CD14-positive monocyte (primary cell): Measurements from ENCODE around the gene ECE2. TPM values are rescaled to one million over a fixed set of nuclear protein-coding genes. Genes with fewer than 3 reads are reported as not detected.

Experiments used
- DNase-seq, 3 donors: peaks; one replicate each; pipeline ENCODE4 v3.0.0-alpha.2; 2011 to 2022
- H2AFZ ChIP-seq: 2 replicates; pipeline ENCODE4 v1.6.0; 2012; ENCODE audit warnings: mild to moderate bottlenecking, low read depth, low read length, inconsistent platforms; ENCODE audit not compliant: insufficient read depth, poor library complexity, severe bottlenecking
- H3K27ac ChIP-seq, 2 donors: 1 replicate in 1 of 2; 2 replicates in 1 of 2; pipeline ENCODE4 v1.5.1; 2012 to 2013; ENCODE audit warnings: low read length in 2 of 2, control low read depth in 1 of 2, inconsistent platforms in 1 of 2, low read depth in 1 of 2, mild to moderate bottlenecking in 1 of 2
- H3K27me3 ChIP-seq, 2 donors: one replicate each; pipeline versions ENCODE4 v1.6.0 to v1.6.1; 2011 to 2013; ENCODE audit warnings: low read length in 2 of 2; ENCODE audit not compliant: control insufficient read depth in 2 of 2, insufficient read depth in 2 of 2
- H3K36me3 ChIP-seq, 2 donors: replicated peaks in 1 of 2; 1 replicate in 1 of 2; 2 replicates in 1 of 2; pipeline versions ENCODE4 v1.5.1 to v1.6.1; 2012 to 2013; ENCODE audit warnings: low read length in 2 of 2, control low read depth in 1 of 2, inconsistent platforms in 1 of 2, mild to moderate bottlenecking in 1 of 2; ENCODE audit not compliant: insufficient read depth in 2 of 2, control insufficient read depth in 1 of 2
- H3K4me1 ChIP-seq, 2 donors: 1 replicate in 1 of 2; 2 replicates in 1 of 2; pipeline versions ENCODE4 v1.5.1 to v1.6.1; 2012 to 2013; ENCODE audit warnings: low read length in 2 of 2, control low read depth in 1 of 2, inconsistent platforms in 1 of 2, mild to moderate bottlenecking in 1 of 2, moderate library complexity in 1 of 2; ENCODE audit not compliant: insufficient read depth in 2 of 2, control insufficient read depth in 1 of 2
- H3K4me2 ChIP-seq: replicated peaks from 2 replicates; pipeline ENCODE3; 2012; ENCODE audit warnings: low read length, moderate library complexity, mild to moderate bottlenecking; ENCODE audit not compliant: poor library complexity, severe bottlenecking; ENCODE audit errors: extremely low read depth
- H3K4me3 ChIP-seq, 3 experiments: fragments of 200-600 bp in 1 of 3; sonication (generic) in 1 of 3; replicated peaks in 1 of 3; 1 replicate in 2 of 3; 2 replicates in 1 of 3; pipeline ENCODE4 v1.5.1; 2011 to 2013; ENCODE audit warnings: low read length in 3 of 3, mild to moderate bottlenecking in 3 of 3, control low read depth in 2 of 3, low read depth in 2 of 3, inconsistent platforms in 1 of 3, moderate library complexity in 1 of 3
- H3K79me2 ChIP-seq: 2 replicates; pipeline ENCODE4 v1.6.0; 2012; ENCODE audit warnings: mild to moderate bottlenecking, control low read depth, inconsistent platforms, low read length, moderate library complexity; ENCODE audit not compliant: insufficient read depth
- H3K9ac ChIP-seq: 2 replicates; pipeline ENCODE4 v1.6.0; 2017; ENCODE audit warnings: low read length, mild to moderate bottlenecking; ENCODE audit not compliant: insufficient read depth, poor library complexity, severe bottlenecking
- H3K9me3 ChIP-seq, 2 donors: replicated peaks in 1 of 2; 1 replicate in 1 of 2; 2 replicates in 1 of 2; pipeline versions ENCODE4 v1.5.1 to v1.6.1; 2012 to 2013; ENCODE audit warnings: low read length in 2 of 2, control low read depth in 1 of 2; ENCODE audit not compliant: control insufficient read depth in 1 of 2, insufficient read depth in 1 of 2
- H4K20me1 ChIP-seq: 2 replicates; pipeline ENCODE4 v1.6.0; 2012; ENCODE audit warnings: mild to moderate bottlenecking, low read length, control low read depth, moderate library complexity; ENCODE audit not compliant: insufficient read depth
- H3K27ac Mint-ChIP-seq, 7 donors: one replicate each; pipeline ENCODE4 v1.8.0; 2020; ENCODE audit warnings: mild to moderate bottlenecking in 7 of 7, mixed read lengths in 7 of 7, moderate library complexity in 6 of 7, inconsistent platforms in 2 of 7
- H3K27me3 Mint-ChIP-seq, 3 donors: one replicate each; pipeline ENCODE4 v1.8.0; 2021 to 2022; ENCODE audit warnings: low read depth in 3 of 3, mild to moderate bottlenecking in 3 of 3, mixed read lengths in 3 of 3, moderate library complexity in 3 of 3, inconsistent platforms in 1 of 3
- H3K36me3 Mint-ChIP-seq, 2 donors: one replicate each; pipeline ENCODE4 v1.8.0; 2020; ENCODE audit warnings: mixed read lengths in 2 of 2, inconsistent platforms in 1 of 2, mild to moderate bottlenecking in 1 of 2
- H3K4me1 Mint-ChIP-seq: one replicate; pipeline ENCODE4 v1.8.0; 2020; ENCODE audit warnings: mild to moderate bottlenecking, mixed read lengths
- H3K4me3 Mint-ChIP-seq, 2 donors: one replicate each; pipeline ENCODE4 v1.8.0; 2020; ENCODE audit warnings: mild to moderate bottlenecking in 2 of 2, mixed read lengths in 2 of 2, moderate library complexity in 1 of 2
- H3K9me3 Mint-ChIP-seq, 7 donors: one replicate each; pipeline ENCODE4 v1.8.0; 2020 to 2022; ENCODE audit warnings: mixed read lengths in 7 of 7, mild to moderate bottlenecking in 6 of 7, moderate library complexity in 6 of 7, inconsistent platforms in 2 of 7
- CTCF ChIP-seq: fragments of 200-600 bp; IDR thresholded peaks from one replicate; pipeline ENCODE4 v1.8.0; 2022; ENCODE audit warnings: antibody characterized with exemption, mild to moderate bottlenecking
- WGBS: methylation state at CpG from one replicate; pipeline ENCODE4 v1.1.5; 2013; ENCODE audit warnings: missing lambda C conversion rate; ENCODE audit not compliant: insufficient coverage; 5-methylcytosine and 5-hydroxymethylcytosine counted together
- intact Hi-C, 2 donors: fragments of 100-400 bp; cut with micrococcal nuclease; formaldehyde crosslinking; loops; one replicate each; pipeline versions ENCODE4 v1.15.0 to v1.15.1; 2023
- polyA plus RNA-seq, 3 donors: library from polyadenylated mRNA; depleted of rRNA in 1 of 3; unstranded in 2 of 3; stranded (reverse) in 1 of 3; fragments of 300-500 nt in 2 of 3; fragments of >200 nt in 1 of 3; fragmentation: Illumina TruSeq in 2 of 3; gene quantifications; 1 replicate in 2 of 3; 2 replicates in 1 of 3; pipeline ENCODE4 v1.2.3, GENCODE V29; 2012 to 2021

The ECE2 gene
- polyA plus RNA-seq, 3 donors, result not detected

DNA sequence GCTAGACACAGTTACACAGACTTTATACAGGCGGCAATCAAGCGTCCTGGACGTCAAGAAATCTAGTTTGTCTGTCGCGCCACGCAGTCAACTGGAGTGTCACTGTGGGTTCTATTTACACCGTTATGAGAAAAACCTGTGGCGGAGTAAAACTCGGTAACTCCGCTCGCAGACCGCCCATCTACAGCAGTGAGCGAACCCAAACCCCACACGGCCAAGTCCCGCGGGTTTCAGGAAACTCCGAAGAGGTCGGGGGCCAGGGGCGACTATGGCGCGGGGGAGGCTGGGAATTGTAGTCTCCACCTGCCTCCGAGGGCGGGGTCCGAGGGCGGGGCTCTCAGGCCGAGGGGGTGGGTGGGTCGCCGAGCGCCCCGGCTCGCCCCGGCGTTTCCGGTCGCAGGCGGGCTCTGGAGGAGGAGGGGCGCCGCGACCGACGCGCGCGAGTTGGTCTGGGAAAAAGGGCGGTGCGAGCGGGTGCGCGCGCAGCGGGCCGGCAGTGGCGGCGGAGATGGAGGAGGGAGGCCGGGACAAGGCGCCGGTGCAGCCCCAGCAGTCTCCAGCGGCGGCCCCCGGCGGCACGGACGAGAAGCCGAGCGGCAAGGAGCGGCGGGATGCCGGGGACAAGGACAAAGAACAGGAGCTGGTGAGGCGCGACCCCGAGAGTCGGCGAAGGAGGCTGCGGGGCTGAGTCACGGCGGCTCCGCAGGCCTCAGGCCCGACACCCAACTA is 23.1 kb downstream of the ECE2 start, which contains the start of gene PSMD2:
Gene PSMD2 (plus strand): TSS at position 483 of the 729 bp plus-strand sequence. CDS start 26 bp downstream, at position 509.
- peaks cover 36 to 38% of the 10 kb centered on the region in 2 donors for H3K36me3 Mint-ChIP-seq
- intact Hi-C loops, result loop anchor here (2.0 to 5.0 kb wide), 4 partner anchors 16 to 127 kb away; partner anchors contain the start of genes ALG3 (in 1 of the 2), AP2M1 (in 1 of the 2), EEF1AKMT4 (in 1 of the 2) and EIF4G1 (in 1 of the 2)

More for the DNA sequence above, 23.1 kb downstream of the ECE2 start, which contains the start of gene PSMD2:
- peaks cover 21% of the 10 kb centered on the region for H3K4me1 Mint-ChIP-seq
- peak within 1 kb of the TSS; percentile 79 for H3K9ac ChIP-seq
- peak within 1 kb of the TSS; percentile 91 to 97 for H3K4me3 Mint-ChIP-seq
- H3K4me1 ChIP-seq, result peaks cover 16 to 19% of the 10 kb centered on the region in 2 donors
- H2AFZ ChIP-seq, result peak within 1 kb of the TSS; percentile 78
- no peak for TF ChIP-seq CTCF
- no peaks in the 10 kb centered on the region for H3K9me3 Mint-ChIP-seq
- peaks cover 0 to 3% (median 0%) of the 10 kb centered on the region in 3 donors for H3K27me3 Mint-ChIP-seq
- H3K27ac ChIP-seq, result peak within 1 kb of the TSS; percentile 53 to 71
- under 1% methylated on average over 75 of the region's 78 CpGs for WGBS
- H3K4me2 ChIP-seq, result peak within 1 kb of the TSS; percentile 92
- DNase-seq, result peak; percentile 94 to 95 (median 95)
- peaks cover 29% of the 10 kb centered on the region for H3K79me2 ChIP-seq
- peak within 1 kb of the TSS; percentile 82 to 90 (median 83) for H3K4me3 ChIP-seq
- peaks cover 34 to 39% of the 10 kb centered on the region in 2 donors for H3K36me3 ChIP-seq
- peak within 1 kb of the TSS; percentile 86 to 95 (median 91) for H3K27ac Mint-ChIP-seq
- peaks cover 10% of the 10 kb centered on the region for H4K20me1 ChIP-seq
- H3K9me3 ChIP-seq, result no peaks in the 10 kb centered on the region
- H3K27me3 ChIP-seq, result no peaks in the 10 kb centered on the region
